ENCODE data around the gene PUS10. TPM values are rescaled to one million over a fixed set of nuclear protein-coding genes. Genes with fewer than 3 reads are reported as not detected.

Gene PUS10
- total RNA-seq, 4 donors from 2014 or later = 3.8 to 26.4 (median 12.1) TPM

DNA sequence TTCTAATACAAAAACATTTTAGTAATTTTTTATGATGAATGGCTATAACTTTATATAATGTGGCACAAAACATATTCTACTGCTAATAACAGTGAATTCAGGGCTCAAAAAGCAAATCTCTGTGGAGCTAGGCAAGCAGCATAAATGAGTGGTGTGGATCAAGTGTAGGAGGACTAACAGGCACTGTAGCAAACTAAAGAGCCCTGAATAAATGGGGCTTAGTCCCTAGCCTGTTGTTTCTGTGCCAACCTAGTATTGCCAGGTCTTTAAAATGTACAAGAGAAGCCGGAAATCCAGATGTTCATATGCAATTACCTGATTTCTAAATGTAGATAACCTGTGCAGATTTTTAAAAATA lies 118.2 kb downstream of the PUS10 start:
- Histone ChIP-seq H3K4me1 (no peaks in the 10 kb centered on the region), H3K9me3 (no peaks in the 10 kb centered on the region), H3K36me3 (peaks cover 0 to 60% (median 19%) of the 10 kb centered on the region in 4 donors), H3K27me3 (no peaks in the 10 kb centered on the region), H3K27ac (no peak overlapping the region), H3K4me3 (no peak overlapping the region)
- no peak for DNase-seq
- intact Hi-C loops (cut with DNase I; ENCODE audit: low total_unique reads) = no loop called here
- TF ChIP-seq POLR2A (IDR thresholded peaks at IDR 0.05) (no peak), POLR2AphosphoS5 (IDR thresholded peaks at IDR 0.05) (no peak), EP300 (IDR thresholded peaks at IDR 0.05; ENCODE audit: low read depth) (no peak)
- TF ChIP-seq, protein P1, sequence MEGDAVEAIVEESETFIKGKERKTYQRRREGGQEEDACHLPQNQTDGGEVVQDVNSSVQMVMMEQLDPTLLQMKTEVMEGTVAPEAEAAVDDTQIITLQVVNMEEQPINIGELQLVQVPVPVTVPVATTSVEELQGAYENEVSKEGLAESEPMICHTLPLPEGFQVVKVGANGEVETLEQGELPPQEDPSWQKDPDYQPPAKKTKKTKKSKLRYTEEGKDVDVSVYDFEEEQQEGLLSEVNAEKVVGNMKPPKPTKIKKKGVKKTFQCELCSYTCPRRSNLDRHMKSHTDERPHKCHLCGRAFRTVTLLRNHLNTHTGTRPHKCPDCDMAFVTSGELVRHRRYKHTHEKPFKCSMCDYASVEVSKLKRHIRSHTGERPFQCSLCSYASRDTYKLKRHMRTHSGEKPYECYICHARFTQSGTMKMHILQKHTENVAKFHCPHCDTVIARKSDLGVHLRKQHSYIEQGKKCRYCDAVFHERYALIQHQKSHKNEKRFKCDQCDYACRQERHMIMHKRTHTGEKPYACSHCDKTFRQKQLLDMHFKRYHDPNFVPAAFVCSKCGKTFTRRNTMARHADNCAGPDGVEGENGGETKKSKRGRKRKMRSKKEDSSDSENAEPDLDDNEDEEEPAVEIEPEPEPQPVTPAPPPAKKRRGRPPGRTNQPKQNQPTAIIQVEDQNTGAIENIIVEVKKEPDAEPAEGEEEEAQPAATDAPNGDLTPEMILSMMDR (IDR thresholded peaks at IDR 0.05) = no peak
- in situ Hi-C loops (cut with MboI; ENCODE audit: low pct_ligation_motif_present in 1 of 4, low pct_unique_long_range_greater_than_20kb in 1 of 4, low sequenced_read_pairs in 3 of 4) = no loop called here
- 79% methylated on average over 1 of the region's 1 CpG; no CpG with 5 or more reads in 1 of the 2 donors for WGBS, 2 donors (ENCODE audit: low coverage in 1 of 2)

- intact Hi-C loops (cut with DNase I; ENCODE audit: low total_unique reads) = no loop called here
Observed at GRCh38 chr2:60899230-60899891, 118.7 kb downstream of the PUS10 start.

DNA sequence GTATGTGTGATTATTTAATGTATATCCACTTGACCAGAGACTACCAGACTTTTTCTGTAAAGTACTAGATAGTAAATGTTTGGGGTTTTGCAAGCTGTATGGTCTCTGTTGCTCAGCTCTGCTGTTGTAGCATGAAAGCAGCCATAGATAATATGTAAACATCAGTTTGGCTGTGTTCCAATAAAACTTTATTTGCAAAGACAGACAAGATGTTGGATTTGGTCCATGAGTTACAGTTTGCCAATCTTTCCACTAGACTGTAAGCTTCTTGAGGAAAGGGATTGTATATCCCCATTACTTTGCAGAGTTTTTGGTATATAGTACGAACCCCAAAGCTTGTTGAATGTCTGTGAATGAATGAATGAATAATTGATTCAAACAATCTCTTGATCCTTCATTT lies 119.5 kb downstream of the PUS10 start:
- Histone ChIP-seq H3K4me3 (no peak overlapping the region), H3K27me3 (no peaks in the 10 kb centered on the region), H3K27ac (no peak overlapping the region), H3K9me3 (no peaks in the 10 kb centered on the region), H3K36me3 (peaks cover 0 to 64% (median 23%) of the 10 kb centered on the region in 4 donors), H3K4me1 (no peaks in the 10 kb centered on the region)
- no peak for DNase-seq
- 90 to 91% methylated on average over 1 of the region's 1 CpG for whole genome bisulfite sequencing, 2 donors (ENCODE audit: low coverage in 1 of 2)
- in situ Hi-C loops (cut with MboI; ENCODE audit: low pct_ligation_motif_present in 1 of 4, low pct_unique_long_range_greater_than_20kb in 1 of 4, low sequenced_read_pairs in 3 of 4) = no loop called here
- TF ChIP-seq POLR2AphosphoS5 (IDR thresholded peaks at IDR 0.05) (no peak), POLR2A (IDR thresholded peaks at IDR 0.05) (no peak), EP300 (IDR thresholded peaks at IDR 0.05; ENCODE audit: low read depth) (no peak)
- TF ChIP-seq, protein P1 (IDR thresholded peaks at IDR 0.05) = no peak
- intact Hi-C loops (cut with DNase I; ENCODE audit: low total_unique reads) = no loop called here

More at GRCh38 chr2:60899230-60899891, 118.7 kb downstream of the PUS10 start:
- TF ChIP-seq POLR2A (IDR thresholded peaks at IDR 0.05) (no peak), EP300 (IDR thresholded peaks at IDR 0.05; ENCODE audit: low read depth) (no peak), POLR2AphosphoS5 (IDR thresholded peaks at IDR 0.05) (no peak)
- TF ChIP-seq, protein P1 (IDR thresholded peaks at IDR 0.05) = no peak
- no peak for DNase-seq
- Histone ChIP-seq H3K27ac (no peak overlapping the region), H3K4me3 (no peak overlapping the region), H3K4me1 (no peaks in the 10 kb centered on the region), H3K27me3 (no peaks in the 10 kb centered on the region), H3K36me3 (peaks cover 0 to 63% (median 20%) of the 10 kb centered on the region in 4 donors), H3K9me3 (no peaks in the 10 kb centered on the region)
- 68 to 69% methylated on average over 4 to 6 of the region's 6 CpGs for WGBS, 2 donors (ENCODE audit: low coverage in 1 of 2)
- in situ Hi-C loops (cut with MboI; ENCODE audit: low pct_ligation_motif_present in 1 of 4, low pct_unique_long_range_greater_than_20kb in 1 of 4, low sequenced_read_pairs in 3 of 4) = no loop called here

Small RNA genes lying within 50 kb of the gene (small RNA-seq; reads per million reads assigned to genes)
- gene RNA5SP95 (0 reads per million in 4 donors), gene RNU4-51P (0 reads per million in 4 donors)

Other genes starting within 250 kb of the PUS10 start
- gene REL, start 136.7 kb downstream of the PUS10 start, total RNA-seq = 10 to 100 TPM in 3 of 4 donors, 1 to 10 TPM in 1; 6.2 to 29.5 (median 14.9) TPM
- gene PEX13, start 535 bp downstream of the PUS10 start, total RNA-seq = 10 to 100 TPM; 20.2 to 44.1 (median 34.6) TPM
- 10 to 100 TPM in 3 of 4 donors, 1 to 10 TPM in 1; 5.4 to 19.4 (median 13.7) TPM for gene SANBR, start 47.6 kb upstream of the PUS10 start, total RNA-seq
- 1 to 10 TPM in 3 of 4 donors, not detected in 1; 4.2 to 7.1 (median 6.7) TPM for gene C2orf74, start 143.9 kb upstream of the PUS10 start, total RNA-seq